HCT116 (cell line): Measurements from ENCODE around the gene NDUFA7.

ENCODE experiments used
- CBX3 ChIP-seq: IDR thresholded peaks from 2 replicates; pipeline ENCODE4 v1.6.1; 2012; ENCODE audit warnings: low read depth
- EZH2 ChIP-seq: fragments of 200-600 bp; sonication (generic); IDR thresholded peaks from 2 replicates; pipeline ENCODE4 v1.6.1; 2017; ENCODE audit warnings: antibody characterized with exemption, mixed run types
- EZH2phosphoT487 ChIP-seq: fragments of 200-600 bp; IDR thresholded peaks from 2 replicates; pipeline ENCODE4 v1.6.1; 2018; ENCODE audit warnings: antibody characterized with exemption, borderline replicate concordance
- MAX ChIP-seq: IDR thresholded peaks from 2 replicates; pipeline ENCODE4 v1.6.1; 2012
- POLR2A ChIP-seq: IDR thresholded peaks from 2 replicates; pipeline ENCODE4 v1.7.0; 2011; ENCODE audit warnings: borderline replicate concordance; ENCODE audit not compliant: insufficient read depth, insufficient read length; ENCODE audit errors: extremely low read depth
- POLR2AphosphoS5 ChIP-seq: IDR thresholded peaks from 2 replicates; pipeline ENCODE4 v1.6.1; 2011; ENCODE audit warnings: mild to moderate bottlenecking, low read depth, low read length, moderate library complexity
- RAD21 ChIP-seq: IDR thresholded peaks from 2 replicates; pipeline ENCODE4 v1.6.1; 2012; ENCODE audit warnings: low read depth, mild to moderate bottlenecking
- SP1 ChIP-seq: IDR thresholded peaks from 2 replicates; pipeline ENCODE4 v1.6.1; 2012; ENCODE audit warnings: low read depth
- YY1 ChIP-seq: IDR thresholded peaks from 2 replicates; pipeline ENCODE4 v1.6.1; 2011; ENCODE audit warnings: low read length, low read depth, moderate library complexity, mild to moderate bottlenecking; ENCODE audit not compliant: insufficient replicate concordance; ENCODE audit errors: extremely low read depth
- TF ChIP-seq, protein P1 (sequence below), 3 experiments: fragments of 200-600 bp in 1 of 3; sonication (generic) in 1 of 3; IDR thresholded peaks in 2 of 3; conservative IDR thresholded peaks in 1 of 3; 2 replicates each; pipeline ENCODE4 v1.5.1; 2012 to 2017; ENCODE audit warnings: low read depth in 2 of 3, low read length in 2 of 3, antibody characterized with exemption in 1 of 3, borderline replicate concordance in 1 of 3, control low read depth in 1 of 3, mild to moderate bottlenecking in 1 of 3, mixed read lengths in 1 of 3, mixed run types in 1 of 3, moderate library complexity in 1 of 3; ENCODE audit not compliant: insufficient read depth in 1 of 3
- TF ChIP-seq, protein P2 (sequence below): IDR thresholded peaks from 2 replicates; pipeline ENCODE4 v1.6.1; 2011; ENCODE audit warnings: mild to moderate bottlenecking, low read length, moderate library complexity; ENCODE audit not compliant: insufficient replicate concordance; ENCODE audit errors: extremely low read depth
- TF ChIP-seq, protein P3 (sequence below): IDR thresholded peaks from 2 replicates; pipeline ENCODE4 v1.6.1; 2012; ENCODE audit warnings: low read depth

- TF ChIP-seq, protein P1, sequence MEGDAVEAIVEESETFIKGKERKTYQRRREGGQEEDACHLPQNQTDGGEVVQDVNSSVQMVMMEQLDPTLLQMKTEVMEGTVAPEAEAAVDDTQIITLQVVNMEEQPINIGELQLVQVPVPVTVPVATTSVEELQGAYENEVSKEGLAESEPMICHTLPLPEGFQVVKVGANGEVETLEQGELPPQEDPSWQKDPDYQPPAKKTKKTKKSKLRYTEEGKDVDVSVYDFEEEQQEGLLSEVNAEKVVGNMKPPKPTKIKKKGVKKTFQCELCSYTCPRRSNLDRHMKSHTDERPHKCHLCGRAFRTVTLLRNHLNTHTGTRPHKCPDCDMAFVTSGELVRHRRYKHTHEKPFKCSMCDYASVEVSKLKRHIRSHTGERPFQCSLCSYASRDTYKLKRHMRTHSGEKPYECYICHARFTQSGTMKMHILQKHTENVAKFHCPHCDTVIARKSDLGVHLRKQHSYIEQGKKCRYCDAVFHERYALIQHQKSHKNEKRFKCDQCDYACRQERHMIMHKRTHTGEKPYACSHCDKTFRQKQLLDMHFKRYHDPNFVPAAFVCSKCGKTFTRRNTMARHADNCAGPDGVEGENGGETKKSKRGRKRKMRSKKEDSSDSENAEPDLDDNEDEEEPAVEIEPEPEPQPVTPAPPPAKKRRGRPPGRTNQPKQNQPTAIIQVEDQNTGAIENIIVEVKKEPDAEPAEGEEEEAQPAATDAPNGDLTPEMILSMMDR (IDR thresholded peaks at IDR 0.05 in 2 of 3, conservative IDR thresholded peaks at IDR 0.05 in 1 of 3; ENCODE audit: borderline replicate concordance in 1 of 3, insufficient read depth in 1 of 3, low read depth in 2 of 3, low read length in 2 of 3): no peak
- TF ChIP-seq MAX: no peak
- TF ChIP-seq POLR2AphosphoS5: no peak
- no peak for TF ChIP-seq RAD21
- TF ChIP-seq, protein P2, sequence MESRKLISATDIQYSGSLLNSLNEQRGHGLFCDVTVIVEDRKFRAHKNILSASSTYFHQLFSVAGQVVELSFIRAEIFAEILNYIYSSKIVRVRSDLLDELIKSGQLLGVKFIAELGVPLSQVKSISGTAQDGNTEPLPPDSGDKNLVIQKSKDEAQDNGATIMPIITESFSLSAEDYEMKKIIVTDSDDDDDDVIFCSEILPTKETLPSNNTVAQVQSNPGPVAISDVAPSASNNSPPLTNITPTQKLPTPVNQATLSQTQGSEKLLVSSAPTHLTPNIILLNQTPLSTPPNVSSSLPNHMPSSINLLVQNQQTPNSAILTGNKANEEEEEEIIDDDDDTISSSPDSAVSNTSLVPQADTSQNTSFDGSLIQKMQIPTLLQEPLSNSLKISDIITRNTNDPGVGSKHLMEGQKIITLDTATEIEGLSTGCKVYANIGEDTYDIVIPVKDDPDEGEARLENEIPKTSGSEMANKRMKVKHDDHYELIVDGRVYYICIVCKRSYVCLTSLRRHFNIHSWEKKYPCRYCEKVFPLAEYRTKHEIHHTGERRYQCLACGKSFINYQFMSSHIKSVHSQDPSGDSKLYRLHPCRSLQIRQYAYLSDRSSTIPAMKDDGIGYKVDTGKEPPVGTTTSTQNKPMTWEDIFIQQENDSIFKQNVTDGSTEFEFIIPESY: no peak
- no peak for TF ChIP-seq SP1
- TF ChIP-seq YY1: no peak
- no peak for TF ChIP-seq EZH2phosphoT487
- no peak for TF ChIP-seq CBX3
- no peak for TF ChIP-seq POLR2A
- TF ChIP-seq, protein P3, sequence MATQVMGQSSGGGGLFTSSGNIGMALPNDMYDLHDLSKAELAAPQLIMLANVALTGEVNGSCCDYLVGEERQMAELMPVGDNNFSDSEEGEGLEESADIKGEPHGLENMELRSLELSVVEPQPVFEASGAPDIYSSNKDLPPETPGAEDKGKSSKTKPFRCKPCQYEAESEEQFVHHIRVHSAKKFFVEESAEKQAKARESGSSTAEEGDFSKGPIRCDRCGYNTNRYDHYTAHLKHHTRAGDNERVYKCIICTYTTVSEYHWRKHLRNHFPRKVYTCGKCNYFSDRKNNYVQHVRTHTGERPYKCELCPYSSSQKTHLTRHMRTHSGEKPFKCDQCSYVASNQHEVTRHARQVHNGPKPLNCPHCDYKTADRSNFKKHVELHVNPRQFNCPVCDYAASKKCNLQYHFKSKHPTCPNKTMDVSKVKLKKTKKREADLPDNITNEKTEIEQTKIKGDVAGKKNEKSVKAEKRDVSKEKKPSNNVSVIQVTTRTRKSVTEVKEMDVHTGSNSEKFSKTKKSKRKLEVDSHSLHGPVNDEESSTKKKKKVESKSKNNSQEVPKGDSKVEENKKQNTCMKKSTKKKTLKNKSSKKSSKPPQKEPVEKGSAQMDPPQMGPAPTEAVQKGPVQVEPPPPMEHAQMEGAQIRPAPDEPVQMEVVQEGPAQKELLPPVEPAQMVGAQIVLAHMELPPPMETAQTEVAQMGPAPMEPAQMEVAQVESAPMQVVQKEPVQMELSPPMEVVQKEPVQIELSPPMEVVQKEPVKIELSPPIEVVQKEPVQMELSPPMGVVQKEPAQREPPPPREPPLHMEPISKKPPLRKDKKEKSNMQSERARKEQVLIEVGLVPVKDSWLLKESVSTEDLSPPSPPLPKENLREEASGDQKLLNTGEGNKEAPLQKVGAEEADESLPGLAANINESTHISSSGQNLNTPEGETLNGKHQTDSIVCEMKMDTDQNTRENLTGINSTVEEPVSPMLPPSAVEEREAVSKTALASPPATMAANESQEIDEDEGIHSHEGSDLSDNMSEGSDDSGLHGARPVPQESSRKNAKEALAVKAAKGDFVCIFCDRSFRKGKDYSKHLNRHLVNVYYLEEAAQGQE: no peak
- TF ChIP-seq EZH2: no peak
Observed at GRCh38 chr19:8325454-8325853, 4.3 kb upstream of the NDUFA7 start.
